Omental fat pad (tissue), 4 donors: ENCODE measurements around the gene LDLR. TPM values are rescaled to one million over a fixed set of nuclear protein-coding genes. Genes with fewer than 3 reads are reported as not detected.
"Not testable (repeated sequence)": the region's sequence is repeated elsewhere in the genome, so short reads cannot be mapped to it uniquely, and the experiment has no call there.

Experiments used
- ATAC-seq: fragments of 150-250 bp; one replicate; pipeline ENCODE4 v1.9.1; 2016; ENCODE audit warnings: mild to moderate bottlenecking, moderate library complexity; ENCODE audit not compliant: low FRiP score
- DNase-seq: peaks from one replicate; pipeline ENCODE4 v3.0.0-alpha.2; 2019; ENCODE audit warnings: low spot score
- CTCF ChIP-seq, 3 donors: fragments of 450-650 bp; IDR thresholded peaks; one replicate each; pipeline ENCODE4 v1.5.1; 2016 to 2017; ENCODE audit warnings: antibody characterized with exemption in 3 of 3, mild to moderate bottlenecking in 3 of 3, moderate library complexity in 2 of 3
- total RNA-seq, 4 donors: library from RNA; depleted of rRNA; stranded (reverse); fragments of >200 nt; gene quantifications; one replicate each; pipeline ENCODE4 v1.1.0, GENCODE V29; 2016

The LDLR gene
- total RNA-seq, 4 donors from 2014 or later: 21.2 to 397 (median 114) TPM

GRCh38 chr19:11069561-11069960 lies 19.7 kb upstream of the LDLR start:
- no peak for DNase-seq
- ATAC-seq: no peak
- no peak for TF ChIP-seq CTCF (IDR thresholded peaks at IDR 0.05)

- DNase-seq (no peak), ATAC-seq (no peak)
- no peak for TF ChIP-seq CTCF (IDR thresholded peaks at IDR 0.05)
Measured at GRCh38 chr19:11070123-11070522, 19.1 kb upstream of the LDLR start.

GRCh38 chr19:11073568-11073967 lies 15.7 kb upstream of the LDLR start:
- no peak for DNase-seq
- TF ChIP-seq CTCF (IDR thresholded peaks at IDR 0.05): no peak
- ATAC-seq: no peak

GRCh38 chr19:11076792-11077191 lies 12.5 kb upstream of the LDLR start:
- ATAC-seq, DNase-seq: not testable (repeated sequence)

- ATAC-seq: no peak
- no peak for TF ChIP-seq CTCF (IDR thresholded peaks at IDR 0.05)
- no peak for DNase-seq
Measured at GRCh38 chr19:11078893-11079292, 10.4 kb upstream of the LDLR start.

GRCh38 chr19:11079999-11080398 lies 9.3 kb upstream of the LDLR start:
- TF ChIP-seq CTCF (IDR thresholded peaks at IDR 0.05): no peak
- DNase-seq (no peak), ATAC-seq (no peak)

GRCh38 chr19:11087870-11088505 lies 1.3 kb upstream of the LDLR start:
- DNase-seq (no peak), ATAC-seq (no peak)
- TF ChIP-seq CTCF (IDR thresholded peaks at IDR 0.05): no peak
